HG02884 (cell line): ENCODE measurements around the gene RANBP1.
A peak's percentile ranks its signal among the peaks of the same experiment; 100 is the strongest.
"Not testable (repeated sequence)": the region's sequence is repeated elsewhere in the genome, so short reads cannot be mapped to it uniquely, and the experiment has no call there.

ENCODE experiments used
- ATAC-seq: cut with Tn5 transposase; IDR thresholded peaks from one replicate; pipeline ENCODE4 v1.9.1; 2021; ENCODE audit warnings: mild to moderate bottlenecking, moderate library complexity; ENCODE audit not compliant: unreplicated experiment

Gene RANBP1

DNA sequence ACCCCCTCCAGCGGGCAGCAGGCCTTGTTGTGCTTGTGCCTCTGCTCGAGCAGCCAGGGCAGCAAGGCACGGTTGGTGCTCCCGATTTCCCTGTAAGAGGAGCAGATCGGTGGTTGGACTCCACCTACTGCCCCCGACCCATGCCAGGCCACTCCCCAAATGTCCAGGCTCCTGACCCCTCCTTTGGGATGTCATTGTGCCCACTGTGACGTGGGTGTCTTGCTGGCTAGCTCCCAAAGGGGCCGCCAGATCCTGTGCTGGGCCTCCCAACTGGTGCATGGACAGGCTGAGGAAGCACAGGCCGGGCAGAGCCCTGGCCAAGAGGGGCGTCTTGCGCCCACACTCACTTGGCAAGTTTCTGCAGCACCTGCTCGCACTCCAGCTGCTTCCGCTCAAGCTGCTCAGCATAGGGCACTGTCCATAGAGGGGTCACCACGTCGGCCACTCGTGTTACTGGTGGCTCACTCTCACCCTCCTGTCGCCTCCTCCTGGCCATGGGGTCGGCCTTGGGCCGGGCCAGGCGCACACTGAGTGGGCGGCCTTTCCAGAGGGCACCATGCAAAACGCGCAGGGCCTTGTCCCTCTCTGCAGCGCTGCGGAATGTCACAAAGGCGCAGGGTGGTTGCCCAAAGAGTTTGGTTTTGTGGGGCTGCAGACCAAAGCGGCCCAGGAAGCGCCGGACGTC is at the start of gene RANBP1:
RANBP1 (plus strand) TSS at position 414 of the 685 bp plus-strand sequence; CDS start at position 495, 81 bp downstream.
- ATAC-seq: no peak

GRCh38 chr22:20066617-20067383 is 49.1 kb upstream of the RANBP1 start:
- ATAC-seq: no peak

- ATAC-seq: not testable (repeated sequence)
Observed at GRCh38 chr22:20067384-20067682, 48.6 kb upstream of the RANBP1 start.

- ATAC-seq: no peak
Observed at GRCh38 chr22:20068640-20069039, 47.3 kb upstream of the RANBP1 start.

DNA sequence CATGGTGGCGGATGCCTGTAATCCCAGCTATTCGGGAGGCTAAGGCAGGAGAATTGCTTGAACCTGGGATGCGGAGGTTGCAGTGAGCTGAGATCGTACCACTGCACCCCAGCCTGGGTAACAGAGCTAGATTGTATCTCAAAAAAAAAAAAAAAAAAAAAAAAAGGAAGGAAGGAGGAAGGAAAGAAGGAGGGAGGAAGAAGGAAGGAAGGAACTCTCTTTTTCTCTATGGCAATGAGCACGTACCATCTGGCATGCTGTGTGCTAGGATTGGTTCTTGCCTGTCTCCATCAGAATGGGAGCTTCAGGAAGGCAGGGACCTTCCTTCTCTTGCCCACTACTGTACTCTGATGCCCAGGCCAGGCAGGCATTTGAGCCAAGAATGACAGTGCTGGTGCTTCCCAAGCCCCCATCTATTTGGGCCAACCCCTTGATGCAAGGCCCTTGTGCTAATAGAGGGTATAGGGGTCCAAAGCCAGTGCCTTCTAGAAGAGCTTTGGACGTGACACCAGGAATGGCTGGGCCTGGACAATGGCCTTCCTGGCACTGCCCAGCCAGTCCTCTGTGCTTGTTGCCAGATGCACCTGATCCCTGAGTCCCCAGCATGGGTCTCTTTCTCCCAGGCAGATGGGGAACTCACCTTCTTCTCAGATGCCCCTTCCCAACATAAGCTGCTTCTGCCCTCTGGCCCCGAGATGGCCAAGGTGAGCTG is 46.4 kb upstream of the RANBP1 start:
- ATAC-seq: no peak

DNA sequence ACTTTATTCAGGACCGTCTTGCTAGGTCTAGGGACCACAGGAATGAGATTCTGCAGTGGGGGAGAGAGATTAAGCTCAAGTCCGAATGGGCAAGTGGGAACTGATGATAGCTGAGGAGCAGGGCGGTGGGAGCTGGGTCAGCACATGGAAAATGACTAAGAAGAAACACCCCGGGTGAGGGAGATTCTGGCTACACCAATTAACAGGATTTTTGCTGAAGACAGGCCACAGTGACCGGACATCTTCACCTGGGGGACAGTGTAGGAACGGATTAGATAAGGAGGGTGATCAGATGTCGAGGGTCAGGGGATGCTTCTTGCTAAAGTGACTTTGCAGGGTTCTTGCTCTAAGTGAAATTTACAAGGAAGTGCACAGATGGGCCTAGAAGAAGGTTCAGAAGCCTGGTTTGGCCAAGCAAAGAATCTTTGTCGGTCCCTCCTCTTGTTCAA is 44.4 kb upstream of the RANBP1 start:
- ATAC-seq: no peak

DNA sequence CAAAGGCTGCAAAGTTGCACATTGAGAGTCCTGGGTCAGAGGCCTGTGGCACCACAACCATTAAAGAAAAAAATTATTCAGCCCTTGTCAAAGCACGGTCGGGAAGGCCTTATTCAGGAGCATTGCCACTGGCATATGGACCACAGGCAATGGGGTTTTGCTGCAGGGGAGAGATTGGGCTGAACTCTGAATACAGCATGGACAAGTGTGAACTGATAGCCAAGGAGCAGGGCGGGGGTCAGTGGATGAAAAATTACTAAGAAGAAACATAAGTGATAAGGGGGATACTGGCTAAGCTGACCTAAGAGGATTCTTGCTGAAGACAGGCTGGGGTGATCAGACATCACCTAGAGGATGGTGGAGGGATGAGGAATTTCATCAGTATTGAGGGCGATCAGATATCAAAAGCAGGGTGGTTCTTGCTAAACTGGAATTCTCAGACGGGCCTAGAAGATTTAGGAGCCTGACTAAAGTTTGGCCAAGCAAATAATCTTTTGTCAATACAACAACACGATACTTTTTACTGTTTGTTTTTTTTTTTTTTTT is 39.2 kb upstream of the RANBP1 start:
- ATAC-seq: no peak

DNA sequence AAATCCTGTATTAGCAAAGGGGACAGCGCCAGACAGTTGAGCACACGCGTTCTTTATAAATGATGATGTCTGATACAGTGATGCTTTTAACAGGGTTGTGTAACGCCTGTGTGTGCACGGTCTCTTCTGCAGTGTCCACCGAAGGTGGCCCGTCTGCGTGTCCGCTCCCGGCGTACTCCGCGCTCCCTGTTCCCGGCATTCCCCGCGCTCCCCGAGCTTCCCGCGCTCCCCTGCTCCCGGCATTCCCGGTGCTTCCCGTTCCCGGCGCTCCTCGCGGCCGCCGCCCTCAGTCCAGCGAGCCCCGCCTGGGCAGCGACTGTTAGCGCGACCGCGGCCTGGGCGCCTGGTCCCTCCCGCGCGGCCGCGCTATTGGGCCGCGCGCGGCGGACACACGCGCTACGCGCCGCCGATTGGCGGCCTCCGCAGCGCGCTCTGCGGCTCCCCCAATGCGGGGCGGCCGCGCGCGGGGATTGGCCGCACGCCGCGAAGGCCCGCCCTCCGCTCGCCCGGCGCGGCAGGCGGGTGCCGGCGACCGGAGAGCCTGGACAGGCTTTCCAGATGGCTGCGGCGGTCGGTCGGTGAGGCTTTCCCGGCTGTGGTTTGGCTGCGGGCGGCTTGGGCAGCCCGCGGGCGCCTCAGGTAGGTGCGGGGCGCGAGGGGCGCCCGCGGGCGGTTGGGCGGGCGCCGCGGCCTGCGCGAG is 36.0 kb upstream of the RANBP1 start, which contains the start of gene DGCR8:
DGCR8 (plus strand) TSS at position 497 of the 700 bp plus-strand sequence. CDS start 5,723 bp downstream, outside the sequence.
- ATAC-seq: peak; percentile 80

- peak; percentile 54 for ATAC-seq
Observed at GRCh38 chr22:20080445-20080775, 35.5 kb upstream of the RANBP1 start.

- ATAC-seq: no peak
Observed at GRCh38 chr22:20080776-20081654, 34.9 kb upstream of the RANBP1 start.

- ATAC-seq: no peak
Observed at GRCh38 chr22:20083157-20083890, 32.6 kb upstream of the RANBP1 start.

GRCh38 chr22:20083891-20084546 is 31.9 kb upstream of the RANBP1 start:
- ATAC-seq: no peak

DNA sequence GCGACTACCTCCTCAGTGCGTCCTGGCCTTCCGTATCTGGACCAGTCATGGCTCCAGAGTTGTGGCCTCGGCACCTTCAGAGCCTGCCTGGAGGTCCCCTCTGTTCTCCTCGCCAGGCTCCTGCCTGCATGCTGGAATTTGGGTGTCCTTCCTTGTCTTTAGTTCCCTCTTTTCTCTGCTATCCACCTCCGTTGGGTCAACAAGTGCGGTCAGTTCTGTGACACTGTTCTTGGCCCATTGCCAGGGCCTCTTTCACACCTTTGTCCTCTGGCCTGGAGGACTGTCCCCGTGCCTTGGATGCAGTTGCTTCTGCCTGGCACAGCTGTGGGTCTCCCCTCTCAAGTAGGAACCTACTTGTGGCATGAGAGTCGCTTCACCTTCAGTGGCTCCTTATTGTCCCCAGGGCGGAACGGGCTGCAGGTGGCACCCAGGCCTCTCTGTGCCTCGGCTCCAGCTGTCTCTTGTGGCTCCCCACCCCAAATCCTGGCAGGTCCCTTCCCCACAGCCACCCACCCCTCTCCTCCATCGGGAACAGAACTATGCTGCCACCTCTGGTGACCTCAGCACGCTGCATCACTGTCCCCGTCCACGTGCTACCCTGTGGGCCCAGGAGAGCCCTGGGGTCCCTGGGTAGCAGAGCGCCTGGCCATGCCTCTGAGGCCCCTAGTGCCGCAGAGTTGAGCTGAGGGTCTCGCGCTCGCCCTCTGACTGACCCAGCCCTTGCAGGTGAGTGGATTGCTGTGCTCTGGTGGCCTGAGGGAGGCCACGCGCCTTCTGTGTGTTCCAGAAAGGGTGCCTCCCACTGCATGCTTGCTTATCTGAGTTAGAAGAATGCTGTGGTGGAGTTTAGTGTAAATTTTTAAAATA is 31.1 kb upstream of the RANBP1 start:
- no peak for ATAC-seq

DNA sequence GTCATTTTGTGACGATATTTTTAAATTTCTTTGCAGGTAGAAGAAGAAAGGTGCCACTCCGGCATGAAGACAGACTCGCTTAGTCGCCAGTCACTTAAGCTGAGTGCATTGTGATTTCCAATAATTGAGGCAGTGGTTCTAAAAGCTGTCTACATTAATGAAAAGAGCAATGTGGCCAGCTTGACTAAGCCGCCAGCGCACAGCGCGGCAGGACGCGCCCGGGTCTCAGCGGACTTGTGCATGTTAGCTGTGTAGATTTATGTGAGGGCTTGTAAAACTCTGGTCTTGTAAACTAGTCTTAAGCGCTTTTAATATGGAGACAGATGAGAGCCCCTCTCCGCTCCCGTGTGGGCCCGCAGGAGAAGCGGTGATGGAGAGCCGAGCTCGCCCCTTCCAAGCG is 30.3 kb upstream of the RANBP1 start:
- ATAC-seq: no peak

DNA sequence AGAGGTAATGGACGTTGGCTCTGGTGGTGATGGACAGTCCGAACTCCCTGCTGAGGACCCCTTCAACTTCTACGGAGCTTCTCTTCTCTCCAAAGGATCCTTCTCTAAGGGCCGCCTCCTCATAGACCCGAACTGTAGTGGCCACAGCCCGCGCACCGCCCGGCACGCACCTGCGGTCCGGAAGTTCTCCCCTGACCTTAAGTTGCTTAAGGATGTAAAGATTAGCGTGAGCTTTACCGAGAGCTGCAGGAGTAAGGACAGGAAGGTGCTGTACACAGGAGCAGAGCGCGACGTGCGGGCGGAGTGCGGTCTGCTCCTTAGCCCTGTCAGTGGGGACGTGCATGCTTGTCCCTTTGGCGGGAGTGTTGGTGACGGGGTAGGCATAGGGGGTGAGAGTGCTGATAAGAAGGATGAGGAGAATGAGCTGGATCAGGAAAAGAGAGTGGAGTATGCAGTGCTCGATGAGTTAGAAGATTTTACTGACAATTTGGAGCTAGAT is 29.8 kb upstream of the RANBP1 start:
- ATAC-seq: no peak

- no peak for ATAC-seq
Observed at GRCh38 chr22:20086763-20087162, 29.1 kb upstream of the RANBP1 start.
